GM18508 (cell line): ENCODE data around the gene CMYA5.
"Not testable (repeated sequence)": the region's sequence is repeated elsewhere in the genome, so short reads cannot be mapped to it uniquely, and the experiment has no call there.

Experiments used
- ATAC-seq: cut with Tn5 transposase; IDR thresholded peaks from one replicate; pipeline ENCODE4 v1.9.1; 2021; ENCODE audit warnings: moderate number of reproducible peaks; ENCODE audit not compliant: insufficient read depth, unreplicated experiment

Gene CMYA5

DNA sequence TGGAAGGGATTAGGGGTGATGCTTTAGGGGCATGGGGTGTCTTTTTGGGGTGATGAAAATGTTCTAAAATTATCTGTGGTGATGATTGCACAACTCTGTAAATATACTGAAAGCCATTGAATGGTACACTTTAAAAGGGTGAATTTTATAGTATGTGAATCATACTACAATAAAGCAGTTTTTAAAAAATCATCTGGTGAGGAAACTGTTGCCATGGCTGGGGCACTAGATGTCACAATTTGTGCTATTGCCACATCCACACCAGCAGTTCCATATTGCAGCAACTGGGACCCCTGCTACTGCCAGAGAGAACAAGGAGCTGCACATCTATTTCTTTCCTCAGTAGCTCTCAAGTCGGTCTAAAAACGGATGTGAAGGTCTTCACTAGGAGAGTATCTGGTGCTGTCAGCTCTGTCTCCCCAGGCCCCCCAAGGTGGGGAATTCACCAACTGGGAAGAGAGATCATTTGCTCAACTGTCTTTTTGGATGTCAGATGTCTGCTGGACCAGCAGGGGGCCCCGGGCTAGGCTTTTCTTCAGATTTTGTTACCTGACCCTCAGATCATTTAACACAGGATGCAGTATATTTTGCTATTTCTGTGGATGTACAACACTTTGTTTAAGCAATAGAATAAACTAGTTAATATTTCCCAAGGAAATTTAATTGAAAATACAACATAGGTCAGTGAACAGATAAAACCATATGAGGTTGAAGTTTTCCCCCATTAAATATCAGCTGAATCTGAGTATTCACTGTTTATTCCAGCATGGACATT, 13.2 kb downstream of the CMYA5 start:
- ATAC-seq = no peak

DNA sequence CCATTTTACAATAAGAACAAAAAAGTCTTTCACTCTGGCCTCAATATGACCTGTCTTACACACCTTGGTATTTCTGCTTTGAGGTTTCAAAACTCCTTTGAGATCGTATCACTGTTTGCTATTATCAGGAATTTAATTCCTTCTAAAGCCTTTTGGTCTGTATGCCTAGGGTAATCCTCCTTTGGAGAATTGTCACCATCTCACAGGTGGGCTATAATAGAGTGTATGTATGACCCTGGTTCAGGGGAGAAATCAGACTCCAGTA, 13.7 kb downstream of the CMYA5 start:
- no peak for ATAC-seq

DNA sequence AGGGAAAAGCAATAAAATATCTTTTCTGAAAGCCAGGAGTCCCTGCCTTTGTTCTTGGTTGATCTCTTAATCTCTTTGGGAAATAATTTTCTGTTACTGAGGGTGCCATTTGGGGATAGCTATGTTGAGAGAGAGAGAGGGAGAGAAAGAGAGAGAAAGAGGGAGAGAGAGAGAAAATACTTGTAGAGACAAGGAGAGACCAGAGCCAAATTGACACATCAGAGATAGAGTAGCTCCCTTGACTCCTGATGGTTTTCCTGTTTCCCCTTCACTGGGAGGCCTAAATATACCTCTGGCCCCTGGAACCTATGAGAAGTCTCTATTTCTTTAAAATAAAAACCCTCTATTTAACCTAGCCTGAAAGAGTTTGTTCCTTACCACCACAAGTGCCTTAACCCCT, 14.9 kb downstream of the CMYA5 start:
- ATAC-seq = no peak

DNA sequence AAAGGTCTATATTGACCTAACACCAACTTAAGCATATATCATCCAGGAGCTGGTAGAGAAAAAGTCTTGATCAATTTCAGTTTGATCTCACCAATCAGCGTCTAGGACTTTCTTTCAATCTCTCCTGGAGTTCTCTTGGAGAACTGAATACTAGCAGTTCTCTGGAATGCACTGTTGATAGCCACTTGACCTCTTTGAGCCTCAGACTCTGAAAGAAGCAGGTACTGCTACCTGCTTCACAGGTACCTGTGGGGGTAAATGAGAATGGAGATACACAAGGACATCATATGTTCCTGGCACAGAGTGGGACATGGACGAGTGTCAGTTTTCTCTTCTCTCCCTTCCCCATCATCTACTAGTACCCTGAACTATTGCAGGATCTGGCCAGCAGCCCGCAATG, 16.0 kb downstream of the CMYA5 start:
- ATAC-seq = no peak

DNA sequence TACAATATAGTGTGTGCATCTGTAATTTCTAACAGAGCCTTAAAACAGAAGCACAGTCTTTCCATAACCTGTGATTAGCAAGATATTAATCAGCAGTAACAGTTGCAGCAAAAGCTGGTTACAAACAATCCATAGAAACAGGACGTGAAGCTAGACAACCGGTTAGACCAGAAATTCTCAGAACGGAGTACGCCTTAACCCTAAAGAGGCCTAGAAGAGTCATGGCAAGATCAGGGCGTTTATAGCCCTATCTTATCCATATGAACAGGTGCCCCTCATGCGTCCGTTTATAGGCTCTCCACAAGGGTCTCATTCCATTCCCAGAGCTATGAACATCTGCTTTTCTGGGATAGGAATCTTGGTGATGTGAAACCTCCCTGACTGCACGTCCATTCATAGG, 16.7 kb downstream of the CMYA5 start:
- not testable (repeated sequence) for ATAC-seq

DNA sequence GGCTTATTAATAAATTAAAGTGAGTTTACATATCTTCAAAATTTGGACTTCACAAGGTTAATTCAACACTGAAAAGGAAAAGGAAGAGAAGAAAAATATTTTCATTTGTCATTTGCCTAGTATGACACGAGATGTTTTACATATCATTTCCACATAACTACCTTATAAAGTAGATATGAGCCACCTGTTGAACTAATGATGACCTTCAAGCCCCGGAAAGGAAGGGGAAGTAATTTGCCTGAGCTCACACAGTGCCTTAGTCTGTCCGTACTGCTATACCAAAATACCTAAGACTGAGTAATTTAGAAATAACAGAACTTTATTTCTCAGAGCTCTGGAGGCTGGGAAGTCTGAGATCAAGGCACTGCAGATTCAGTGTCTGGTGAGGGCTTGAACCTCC, 17.9 kb downstream of the CMYA5 start:
- ATAC-seq = no peak

DNA sequence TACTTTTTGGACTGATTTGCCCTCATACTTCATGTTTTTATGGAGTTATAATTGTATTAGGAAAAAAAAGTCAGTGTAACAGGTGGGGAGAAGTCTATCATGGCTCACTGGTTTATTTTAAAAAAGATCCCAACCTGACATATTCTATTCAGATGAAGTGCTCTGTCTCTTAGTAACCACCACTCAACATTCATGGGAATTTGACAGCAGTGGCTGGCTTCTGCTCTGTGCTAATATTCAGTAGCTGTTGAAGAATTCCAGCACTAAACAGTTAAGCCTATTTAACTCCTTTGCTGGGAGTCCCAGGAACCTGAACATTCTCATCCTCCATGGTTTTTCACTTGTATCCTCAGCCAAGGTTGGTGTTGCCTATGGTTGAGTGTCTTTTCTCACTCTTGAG, 23.1 kb downstream of the CMYA5 start:
- ATAC-seq = no peak

DNA sequence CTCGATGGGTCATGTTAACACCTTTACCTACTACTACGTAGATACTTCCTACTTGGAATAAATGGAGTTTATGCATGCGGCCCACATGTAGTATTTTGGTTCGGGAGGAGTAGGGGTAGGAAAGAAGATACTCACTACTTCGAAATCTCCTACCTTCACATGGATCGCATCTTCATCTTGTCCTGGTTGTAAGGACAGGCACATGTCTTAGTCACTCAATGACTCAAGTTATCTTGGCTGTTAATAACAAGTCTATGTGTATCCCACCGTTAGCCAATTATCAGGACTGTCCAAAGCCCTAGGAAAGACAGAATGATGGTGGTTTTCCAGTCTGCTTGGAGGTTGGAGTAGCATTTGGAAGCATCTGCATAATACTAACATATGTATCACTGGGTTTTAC, 24.1 kb downstream of the CMYA5 start:
- no peak for ATAC-seq

DNA sequence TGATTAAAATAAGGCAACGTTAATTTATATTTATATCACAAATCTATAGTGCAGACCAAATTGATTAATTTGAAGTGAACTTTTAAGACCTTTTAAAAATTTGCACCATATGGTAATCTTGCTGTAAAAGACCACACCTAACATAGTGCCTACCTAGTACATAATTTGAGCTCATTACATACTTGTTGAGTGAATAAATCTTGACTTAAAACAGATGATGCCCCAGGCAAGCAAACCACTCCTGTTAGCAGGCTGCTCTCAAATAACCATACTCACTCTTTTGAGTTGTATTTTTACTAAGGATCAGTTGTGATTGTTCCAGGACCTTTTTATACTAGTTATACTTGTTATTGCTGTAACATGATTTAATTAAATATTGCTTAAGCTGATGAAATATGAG, 27.2 kb downstream of the CMYA5 start:
- ATAC-seq = no peak

DNA sequence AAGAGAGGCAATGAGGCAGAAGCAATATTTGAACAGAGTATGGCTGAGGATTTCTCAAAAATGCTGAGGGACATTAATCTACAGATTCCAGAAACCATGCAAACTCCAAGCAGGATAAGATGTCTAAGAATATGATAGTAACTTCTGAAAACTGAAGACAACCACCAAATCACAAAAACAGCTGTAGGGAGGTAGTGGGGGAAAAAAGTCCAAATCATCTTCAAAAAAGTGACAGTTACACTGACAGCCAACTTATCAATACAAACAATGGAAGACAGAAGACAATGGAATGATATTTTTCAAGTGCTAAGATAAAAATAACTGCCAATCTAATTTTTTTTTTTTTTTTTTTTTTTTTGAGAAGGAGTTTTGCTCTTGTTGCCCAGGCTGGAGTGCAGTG, 30.5 kb downstream of the CMYA5 start:
- no peak for ATAC-seq

DNA sequence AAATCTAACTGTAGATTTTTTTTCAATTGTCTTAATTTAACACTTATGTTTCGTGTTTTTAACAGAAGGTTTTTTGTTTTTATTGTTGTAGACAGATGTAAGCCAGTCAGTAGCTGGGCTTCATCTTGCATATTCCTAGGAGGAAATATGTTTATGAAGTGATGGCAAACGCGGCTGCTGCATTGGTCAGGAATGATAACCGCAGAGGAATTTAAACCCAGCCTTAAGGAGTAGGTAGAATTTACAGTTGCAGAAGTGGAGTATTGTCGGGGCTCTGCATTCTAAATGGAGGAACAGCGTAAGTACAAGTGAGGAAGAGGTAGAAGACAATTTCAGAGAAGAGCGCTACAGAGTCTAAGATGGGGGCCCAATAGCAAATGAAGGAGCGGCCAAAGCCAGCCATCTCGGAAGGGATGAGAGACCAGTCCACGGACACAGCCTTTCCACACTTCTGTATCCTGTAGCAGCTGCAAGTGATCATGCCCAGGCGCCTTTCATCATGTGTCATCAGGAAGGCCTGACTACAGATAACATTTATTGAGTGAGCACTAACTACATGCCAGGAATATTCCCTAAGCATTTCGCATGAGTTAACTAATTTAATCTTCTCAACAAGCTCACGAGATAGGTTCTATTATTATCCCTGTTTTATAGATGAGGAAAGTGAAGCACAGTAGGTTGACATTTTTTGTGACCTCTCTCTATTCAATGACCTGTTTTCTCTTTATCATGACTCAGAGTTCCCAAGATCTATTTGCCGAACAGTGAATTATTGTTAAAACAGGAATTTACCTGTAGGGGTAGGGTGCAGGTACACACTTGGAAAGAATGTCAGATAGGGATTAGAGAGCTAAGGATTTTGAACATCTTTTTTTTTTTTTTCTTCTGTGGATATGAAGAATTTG, 38.1 kb downstream of the CMYA5 start:
- ATAC-seq = no peak

DNA sequence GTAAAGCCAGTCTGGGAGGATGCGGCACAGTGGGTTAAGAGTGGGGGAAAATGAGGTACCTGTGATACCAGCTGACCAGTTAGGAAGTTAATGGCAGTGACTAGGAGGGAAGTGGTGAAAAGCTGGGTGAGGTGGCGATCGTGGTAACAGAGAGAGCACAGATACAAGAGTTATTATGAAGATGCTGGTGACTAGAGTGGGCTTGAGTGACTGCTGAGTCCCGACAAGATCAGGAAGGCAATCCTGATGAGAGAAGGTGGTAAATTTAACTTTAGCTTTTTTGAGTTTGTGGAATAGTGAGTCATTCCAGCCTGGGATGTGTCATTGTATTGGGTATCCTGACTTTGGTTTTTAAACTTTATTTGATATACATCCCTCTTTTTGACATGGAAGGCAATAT, 38.8 kb downstream of the CMYA5 start:
- ATAC-seq = no peak

DNA sequence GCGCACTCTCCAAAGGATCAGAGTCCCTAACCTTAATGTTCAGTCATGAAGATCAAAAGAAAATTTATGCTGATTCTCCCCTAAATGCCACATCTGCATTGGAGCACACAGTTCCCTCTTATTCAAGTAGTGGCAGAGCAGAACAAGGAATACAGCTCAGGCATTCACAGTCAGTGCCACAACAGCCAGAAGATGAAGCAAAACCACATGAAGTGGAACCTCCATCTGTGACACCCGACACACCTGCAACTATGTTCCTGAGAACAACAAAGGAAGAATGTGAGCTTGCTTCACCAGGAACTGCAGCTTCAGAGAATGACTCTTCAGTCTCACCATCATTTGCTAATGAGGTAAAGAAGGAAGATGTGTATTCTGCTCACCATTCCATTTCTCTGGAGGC, 40.0 kb downstream of the CMYA5 start:
- ATAC-seq = no peak

DNA sequence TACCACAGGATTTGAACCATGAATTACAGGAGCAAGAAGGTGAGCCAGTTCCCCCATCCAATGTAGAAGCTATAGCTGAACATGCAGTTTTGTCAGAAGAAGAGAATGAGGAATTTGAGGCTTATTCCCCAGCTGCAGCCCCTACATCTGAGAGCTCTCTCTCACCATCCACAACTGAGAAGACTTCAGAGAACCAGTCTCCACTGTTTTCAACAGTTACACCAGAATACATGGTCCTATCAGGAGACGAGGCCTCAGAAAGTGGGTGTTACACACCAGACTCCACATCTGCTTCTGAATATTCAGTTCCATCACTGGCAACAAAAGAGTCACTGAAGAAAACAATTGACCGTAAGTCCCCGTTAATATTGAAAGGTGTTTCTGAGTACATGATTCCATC, 40.9 kb downstream of the CMYA5 start:
- no peak for ATAC-seq

DNA sequence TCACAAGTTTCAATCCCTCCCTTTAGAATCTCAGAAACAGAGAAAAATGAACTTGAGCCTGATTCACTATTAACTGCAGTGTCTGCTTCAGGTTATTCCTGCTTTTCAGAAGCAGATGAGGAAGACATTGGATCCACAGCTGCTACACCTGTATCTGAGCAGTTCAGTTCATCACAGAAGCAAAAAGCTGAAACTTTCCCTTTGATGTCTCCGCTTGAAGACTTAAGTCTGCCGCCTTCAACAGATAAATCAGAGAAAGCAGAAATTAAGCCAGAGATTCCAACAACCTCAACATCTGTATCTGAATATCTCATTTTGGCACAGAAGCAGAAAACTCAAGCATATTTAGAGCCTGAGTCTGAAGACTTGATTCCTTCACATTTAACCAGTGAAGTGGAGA, 42.1 kb downstream of the CMYA5 start:
- no peak for ATAC-seq

DNA sequence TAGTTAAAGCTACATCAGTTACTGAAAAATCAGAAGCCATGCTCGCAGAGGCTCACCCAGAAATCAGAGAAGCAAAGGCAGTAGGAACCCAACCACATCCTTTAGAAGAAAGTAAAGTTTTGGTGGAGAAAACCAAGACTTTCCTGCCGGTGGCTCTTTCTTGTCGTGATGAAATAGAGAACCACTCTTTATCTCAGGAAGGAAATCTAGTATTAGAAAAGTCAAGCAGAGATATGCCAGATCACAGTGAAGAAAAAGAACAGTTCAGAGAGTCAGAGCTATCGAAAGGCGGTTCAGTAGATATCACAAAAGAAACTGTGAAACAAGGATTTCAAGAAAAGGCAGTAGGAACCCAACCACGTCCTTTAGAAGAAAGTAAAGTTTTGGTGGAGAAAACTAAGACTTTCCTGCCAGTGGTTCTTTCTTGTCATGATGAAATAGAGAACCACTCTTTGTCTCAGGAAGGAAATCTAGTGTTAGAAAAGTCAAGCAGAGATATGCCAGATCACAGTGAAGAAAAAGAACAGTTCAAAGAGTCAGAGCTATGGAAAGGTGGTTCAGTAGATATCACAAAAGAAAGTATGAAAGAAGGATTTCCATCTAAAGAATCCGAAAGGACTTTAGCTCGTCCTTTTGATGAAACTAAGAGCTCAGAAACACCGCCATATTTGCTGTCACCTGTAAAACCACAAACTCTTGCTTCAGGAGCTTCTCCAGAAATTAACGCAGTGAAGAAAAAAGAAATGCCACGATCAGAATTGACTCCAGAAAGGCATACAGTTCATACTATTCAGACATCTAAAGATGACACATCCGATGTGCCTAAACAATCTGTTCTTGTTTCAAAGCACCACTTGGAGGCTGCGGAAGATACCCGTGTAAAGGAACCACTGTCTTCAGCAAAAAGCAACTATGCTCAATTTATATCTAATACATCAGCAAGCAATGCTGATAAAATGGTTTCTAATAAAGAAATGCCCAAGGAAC, 47.2 kb downstream of the CMYA5 start:
- no peak for ATAC-seq

DNA sequence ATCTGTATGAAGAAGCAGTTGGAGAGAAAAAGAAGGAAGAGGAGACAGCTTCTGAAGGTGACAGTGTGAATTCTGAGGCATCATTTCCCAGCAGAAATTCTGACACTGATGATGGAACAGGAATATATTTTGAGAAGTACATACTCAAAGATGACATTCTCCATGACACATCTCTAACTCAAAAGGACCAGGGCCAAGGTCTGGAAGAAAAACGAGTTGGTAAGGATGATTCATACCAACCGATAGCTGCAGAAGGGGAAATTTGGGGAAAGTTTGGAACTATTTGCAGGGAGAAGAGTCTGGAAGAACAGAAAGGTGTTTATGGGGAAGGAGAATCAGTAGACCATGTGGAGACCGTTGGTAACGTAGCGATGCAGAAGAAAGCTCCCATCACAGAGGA, 48.7 kb downstream of the CMYA5 start:
- no peak for ATAC-seq

DNA sequence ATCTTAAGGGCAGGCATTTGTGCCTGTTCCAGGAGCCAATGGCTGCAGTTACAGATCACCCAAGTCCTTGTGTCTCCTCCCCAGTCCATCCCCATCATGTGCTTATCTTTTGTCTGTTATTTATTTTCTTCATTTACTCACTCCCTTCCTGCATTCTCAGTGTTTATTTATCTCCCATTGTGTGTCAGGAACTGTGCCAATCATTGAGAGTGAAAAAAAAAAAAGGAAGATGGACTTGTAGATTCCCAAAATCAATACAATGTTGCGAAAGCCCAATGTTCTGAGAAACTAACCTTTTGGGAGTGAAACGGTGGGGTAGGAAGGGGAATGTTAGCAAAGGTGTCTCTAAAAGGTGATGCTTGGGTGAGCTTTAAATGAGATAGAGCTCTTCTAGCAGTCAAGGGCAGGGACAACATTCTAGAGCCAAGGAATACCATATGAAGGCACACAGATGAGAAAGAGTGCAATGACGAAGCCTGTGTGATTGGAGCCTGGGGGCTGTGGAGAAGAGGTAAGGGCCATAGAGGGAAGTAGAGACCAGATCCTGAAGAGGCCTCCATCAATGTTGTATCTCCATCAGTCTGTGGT, 53.0 kb downstream of the CMYA5 start:
- ATAC-seq = no peak

DNA sequence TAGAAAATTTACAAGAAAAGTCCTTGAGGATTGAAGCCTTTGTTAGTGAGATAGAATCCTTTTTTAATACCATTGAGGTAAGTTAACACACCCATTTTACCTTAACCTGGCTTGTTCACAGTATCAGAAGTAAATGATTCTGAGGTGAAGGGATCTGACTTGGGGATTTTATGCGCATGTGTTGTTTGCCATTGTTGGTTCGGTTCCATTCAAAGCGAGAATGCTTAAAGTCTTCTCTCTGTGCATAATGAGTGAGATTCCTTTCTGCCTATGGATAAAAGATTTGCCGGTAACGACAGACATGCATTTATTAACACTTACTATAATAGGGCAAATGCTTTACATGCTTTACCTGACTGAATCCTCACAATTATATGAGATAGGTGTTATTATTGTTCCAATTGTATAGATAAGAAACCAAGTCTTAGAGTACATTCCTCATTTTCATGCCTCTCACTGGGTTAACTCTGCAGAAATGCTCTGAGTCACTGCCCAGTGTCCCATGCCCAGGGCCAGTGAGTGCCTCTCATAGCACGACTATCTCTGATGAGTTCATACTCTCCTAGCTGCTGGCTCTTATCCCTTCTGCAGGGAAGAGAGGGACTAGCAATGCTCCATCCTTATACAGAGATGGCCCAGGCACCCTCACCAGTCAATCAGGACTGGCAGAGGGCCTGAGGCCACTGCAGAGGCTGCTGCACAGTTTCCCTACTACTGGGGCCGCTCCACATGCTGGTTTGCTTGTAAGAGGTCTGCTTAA, 54.4 kb downstream of the CMYA5 start:
- ATAC-seq = no peak

DNA sequence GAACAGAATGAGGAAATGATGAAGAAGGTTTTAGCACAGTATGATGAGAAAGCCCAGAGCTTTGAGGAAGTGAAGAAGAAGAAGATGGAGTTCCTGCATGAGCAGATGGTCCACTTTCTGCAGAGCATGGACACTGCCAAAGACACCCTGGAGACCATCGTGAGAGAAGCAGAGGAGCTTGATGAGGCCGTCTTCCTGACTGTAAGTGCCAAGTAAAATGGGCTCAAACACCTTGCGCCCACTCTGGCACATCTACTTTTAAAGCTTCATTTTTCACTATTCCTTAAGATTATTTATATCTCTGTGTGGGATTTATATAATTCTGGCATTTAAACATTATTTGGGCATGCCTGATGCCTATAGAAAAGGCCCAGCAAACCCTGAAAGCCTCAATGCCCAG, 55.6 kb downstream of the CMYA5 start:
- ATAC-seq = no peak
